Measurements from ENCODE around the gene EPC2. TPM values are rescaled to one million over a fixed set of nuclear protein-coding genes. Genes with fewer than 3 reads are reported as not detected.

Gene EPC2
- total RNA-seq, 1 experiment from 2014 or later: 30.2 TPM

- intact Hi-C loops (cut with micrococcal nuclease; ENCODE audit: unreplicated experiment) (no loop called here), in situ Hi-C loops (cut with HindIII; ENCODE audit: low pct_unique_long_range_greater_than_20kb, low sequenced_read_pairs) (no loop called here)
- TF ChIP-seq SIN3A (IDR thresholded peaks at IDR 0.05; ENCODE audit: borderline replicate concordance, insufficient read depth, low read depth, low read length): no peak
- no peak for TF ChIP-seq CTCF (IDR thresholded peaks at IDR 0.05)
- TF ChIP-seq POLR2AphosphoS5 (IDR thresholded peaks at IDR 0.05; ENCODE audit: low read depth, low read length): no peak
- no peak for TF ChIP-seq REST (IDR thresholded peaks at IDR 0.05; ENCODE audit: insufficient read depth in 1 of 2, low read depth in 2 of 2, low read length in 1 of 2)
- TF ChIP-seq TCF7L2 (IDR thresholded peaks at IDR 0.05; ENCODE audit: low read depth, low read length): no peak
- H3K4me1 ChIP-seq (ENCODE audit: control insufficient read depth, insufficient read depth, low read length): peaks cover 2% of the 10 kb centered on the region; the same call in 1 of the 2 replicates
- H3K9me3 ChIP-seq (ENCODE audit: control insufficient read depth, insufficient read depth, low read depth, low read length): no peaks in the 10 kb centered on the region
- H3K27me3 ChIP-seq (ENCODE audit: control insufficient read depth, insufficient read depth, low read length): no peaks in the 10 kb centered on the region
- BruUV-seq (replicated peaks): no TSS peak
- ATAC-seq (no peak), DNase-seq (ENCODE audit: low read depth, low spot score) (no peak)
- no peak overlapping the region for H3K4me3 ChIP-seq (ENCODE audit: low read depth in 2 of 2, low read length in 2 of 2)
- ChIA-PET CTCF (no interaction called here), POLR2A (no interaction called here)
- H3K36me3 ChIP-seq (ENCODE audit: control insufficient read depth, insufficient read depth, low read length): no peaks in the 10 kb centered on the region
- H3K27ac ChIP-seq (ENCODE audit: low read length): no peak overlapping the region
Observed at GRCh38 chr2:148651972-148652371, 7.4 kb downstream of the EPC2 start.

- no TSS peak for BruUV-seq (replicated peaks)
- Histone ChIP-seq H3K4me3 (ENCODE audit: low read depth in 2 of 2, low read length in 2 of 2) (no peak overlapping the region), H3K27me3 (ENCODE audit: control insufficient read depth, insufficient read depth, low read length) (no peaks in the 10 kb centered on the region), H3K9me3 (ENCODE audit: control insufficient read depth, insufficient read depth, low read depth, low read length) (no peaks in the 10 kb centered on the region), H3K36me3 (ENCODE audit: control insufficient read depth, insufficient read depth, low read length) (no peaks in the 10 kb centered on the region), H3K4me1 (ENCODE audit: control insufficient read depth, insufficient read depth, low read length) (peaks cover 11% of the 10 kb centered on the region; the same call in 1 of the 2 replicates), H3K27ac (ENCODE audit: low read length) (no peak overlapping the region)
- no peak for DNase-seq (ENCODE audit: low read depth, low spot score)
- intact Hi-C loops (cut with micrococcal nuclease; ENCODE audit: unreplicated experiment): no loop called here
- in situ Hi-C loops (cut with HindIII; ENCODE audit: low pct_unique_long_range_greater_than_20kb, low sequenced_read_pairs): no loop called here
- CTCF ChIA-PET: no interaction called here
- no peak for ATAC-seq
- TF ChIP-seq TCF7L2 (IDR thresholded peaks at IDR 0.05; ENCODE audit: low read depth, low read length): no peak
- no peak for TF ChIP-seq SIN3A (IDR thresholded peaks at IDR 0.05; ENCODE audit: borderline replicate concordance, insufficient read depth, low read depth, low read length)
- POLR2A ChIA-PET: no interaction called here
Observed at GRCh38 chr2:148653437-148653836, 8.9 kb downstream of the EPC2 start.

- Histone ChIP-seq H3K4me1 (ENCODE audit: control insufficient read depth, insufficient read depth, low read length) (peaks cover 17% of the 10 kb centered on the region), H3K27ac (ENCODE audit: low read length) (no peak overlapping the region), H3K36me3 (ENCODE audit: control insufficient read depth, insufficient read depth, low read length) (no peaks in the 10 kb centered on the region), H3K4me3 (ENCODE audit: low read depth in 2 of 2, low read length in 2 of 2) (no peak overlapping the region), H3K27me3 (ENCODE audit: control insufficient read depth, insufficient read depth, low read length) (no peaks in the 10 kb centered on the region), H3K9me3 (ENCODE audit: control insufficient read depth, insufficient read depth, low read depth, low read length) (no peaks in the 10 kb centered on the region)
- intact Hi-C loops (cut with micrococcal nuclease; ENCODE audit: unreplicated experiment) (no loop called here), in situ Hi-C loops (cut with HindIII; ENCODE audit: low pct_unique_long_range_greater_than_20kb, low sequenced_read_pairs) (no loop called here)
- CTCF ChIA-PET: no interaction called here
- POLR2A ChIA-PET: no interaction called here
- no peak for DNase-seq (ENCODE audit: low read depth, low spot score)
- TF ChIP-seq TCF7L2 (IDR thresholded peaks at IDR 0.05; ENCODE audit: low read depth, low read length) (no peak), SIN3A (IDR thresholded peaks at IDR 0.05; ENCODE audit: borderline replicate concordance, insufficient read depth, low read depth, low read length) (no peak), POLR2AphosphoS5 (IDR thresholded peaks at IDR 0.05; ENCODE audit: low read depth, low read length) (no peak), CTCF (IDR thresholded peaks at IDR 0.05) (no peak), REST (IDR thresholded peaks at IDR 0.05; ENCODE audit: insufficient read depth in 1 of 2, low read depth in 2 of 2, low read length in 1 of 2) (no peak)
- TSS peak; percentile 1 for BruUV-seq (replicated peaks)
- ATAC-seq: no peak
Observed at GRCh38 chr2:148654435-148654834, 9.9 kb downstream of the EPC2 start.
